ENCODE results near the gene F13A1.

- TF ChIP-seq ZBTB7A (tag by site-specific recombination; IDR thresholded peaks at IDR 0.05; ENCODE audit: low read depth): no peak
- no peak for TF ChIP-seq ZBTB20 (tag by site-specific recombination; IDR thresholded peaks at IDR 0.05)
- TF ChIP-seq ZNF16 (tag by site-specific recombination; IDR thresholded peaks at IDR 0.05; ENCODE audit: low read depth): no peak
- no peak for TF ChIP-seq KLF8 (tag by site-specific recombination; IDR thresholded peaks at IDR 0.05)
- TF ChIP-seq ZNF629 (tag by site-specific recombination; IDR thresholded peaks at IDR 0.05): no peak
- no peak for TF ChIP-seq ZNF747 (tag by site-specific recombination; IDR thresholded peaks at IDR 0.05)
- TF ChIP-seq ZNF140 (tag by site-specific recombination; IDR thresholded peaks at IDR 0.05): no peak
- no peak for TF ChIP-seq CTCF (tag by site-specific recombination; IDR thresholded peaks at IDR 0.05)
- no peak for TF ChIP-seq SETDB1 (IDR thresholded peaks at IDR 0.05; ENCODE audit: insufficient read length, low read length)
- TF ChIP-seq ZEB2 (tag by site-specific recombination; IDR thresholded peaks at IDR 0.05): no peak
- TF ChIP-seq HOXA7 (CRISPR knock-in tag; IDR thresholded peaks at IDR 0.05; ENCODE audit: borderline replicate concordance): no peak
- no peak for TF ChIP-seq ZNF449 (tag by site-specific recombination; IDR thresholded peaks at IDR 0.05)
- TF ChIP-seq YY1 (tag by site-specific recombination; IDR thresholded peaks at IDR 0.05): no peak
These were observed 139.8 kb downstream of the F13A1 start for GRCh38 chr6:6180684-6181083.
